ENCODE data around the gene GRID1.

GRID1 gene

DNA sequence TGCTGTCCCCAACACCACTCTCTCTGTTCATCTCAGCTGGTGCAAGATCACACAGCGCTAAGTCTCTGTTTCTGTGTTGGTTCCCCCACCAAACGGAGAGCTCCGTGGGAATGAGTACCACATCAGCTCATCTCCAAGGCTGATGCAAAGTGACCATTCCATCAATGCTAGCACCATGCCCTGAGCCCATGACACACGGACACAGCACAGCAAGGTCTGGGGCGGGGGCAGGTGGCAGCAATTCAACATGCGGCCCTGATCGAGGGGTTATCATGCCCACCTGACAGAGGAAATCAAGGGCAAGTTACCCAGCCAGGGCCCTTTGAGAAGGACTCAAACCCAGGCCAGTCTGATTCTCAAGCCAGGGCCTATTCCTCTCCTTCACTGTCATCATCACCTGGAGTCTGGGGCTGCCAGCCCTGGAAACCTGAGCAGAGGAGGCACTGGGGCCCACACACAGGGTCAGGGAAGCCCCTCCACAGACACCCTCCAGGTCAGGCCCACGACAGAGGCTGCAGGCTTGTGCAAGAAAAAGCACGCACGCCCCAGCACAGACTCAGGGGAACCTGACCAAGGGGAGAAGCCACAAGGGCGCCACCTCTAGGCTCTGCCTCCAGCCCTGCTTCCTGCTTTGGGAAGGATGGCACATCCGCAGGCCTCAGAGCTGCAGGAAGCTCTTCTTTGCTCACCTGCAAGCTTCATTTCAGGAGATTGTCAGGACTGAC, 74.8 kb downstream of the GRID1 start:
- DNase-seq, result no peak

DNA sequence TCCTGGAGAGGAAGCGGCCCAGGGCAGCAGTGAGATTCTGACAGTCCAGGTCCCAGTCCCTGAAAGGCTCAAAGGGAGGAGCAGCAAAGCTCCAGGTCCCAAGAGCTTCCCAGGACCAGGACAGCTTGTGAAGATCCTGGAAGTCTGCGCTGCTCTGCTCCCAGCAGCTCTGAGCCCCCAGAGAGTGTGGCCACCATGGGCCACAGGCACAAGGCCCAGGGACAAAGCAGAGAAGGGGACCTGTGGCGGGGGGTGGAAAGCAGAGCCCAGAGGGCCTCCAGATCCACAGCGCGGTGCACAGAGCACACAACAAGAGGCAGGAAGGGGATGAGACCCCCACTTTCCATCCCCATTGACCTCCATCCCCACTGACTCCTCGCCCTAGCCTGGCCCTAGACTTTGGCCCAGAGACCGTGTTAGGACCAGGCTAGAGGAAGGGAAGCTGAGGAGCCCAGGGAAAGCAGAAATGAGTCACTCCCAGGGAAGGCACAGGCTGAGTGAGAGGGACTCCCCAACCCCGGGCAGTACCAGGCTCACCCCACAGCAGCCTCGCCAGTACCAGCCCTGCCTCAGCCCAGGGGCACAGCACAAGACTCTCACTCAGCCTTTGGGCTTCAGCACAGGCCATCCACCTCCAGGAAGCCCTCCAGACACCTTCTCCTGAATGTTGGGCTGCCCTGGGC, 75.5 kb downstream of the GRID1 start:
- no peak for DNase-seq

DNA sequence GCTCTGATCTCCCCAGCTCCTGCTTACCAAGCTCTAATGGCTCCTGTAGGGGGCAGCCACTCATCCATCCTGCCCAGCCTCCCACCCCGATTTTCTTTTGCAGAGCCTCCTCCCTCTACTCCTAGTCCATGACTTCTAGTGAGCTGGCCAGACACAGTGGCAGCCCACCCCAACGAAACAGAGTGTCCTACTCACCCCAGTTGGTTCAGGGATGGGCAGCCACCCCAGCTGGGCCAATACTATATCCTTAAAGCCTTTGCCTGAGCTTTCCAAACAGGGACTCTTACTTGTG, 77.1 kb downstream of the GRID1 start:
- DNase-seq, result no peak

DNA sequence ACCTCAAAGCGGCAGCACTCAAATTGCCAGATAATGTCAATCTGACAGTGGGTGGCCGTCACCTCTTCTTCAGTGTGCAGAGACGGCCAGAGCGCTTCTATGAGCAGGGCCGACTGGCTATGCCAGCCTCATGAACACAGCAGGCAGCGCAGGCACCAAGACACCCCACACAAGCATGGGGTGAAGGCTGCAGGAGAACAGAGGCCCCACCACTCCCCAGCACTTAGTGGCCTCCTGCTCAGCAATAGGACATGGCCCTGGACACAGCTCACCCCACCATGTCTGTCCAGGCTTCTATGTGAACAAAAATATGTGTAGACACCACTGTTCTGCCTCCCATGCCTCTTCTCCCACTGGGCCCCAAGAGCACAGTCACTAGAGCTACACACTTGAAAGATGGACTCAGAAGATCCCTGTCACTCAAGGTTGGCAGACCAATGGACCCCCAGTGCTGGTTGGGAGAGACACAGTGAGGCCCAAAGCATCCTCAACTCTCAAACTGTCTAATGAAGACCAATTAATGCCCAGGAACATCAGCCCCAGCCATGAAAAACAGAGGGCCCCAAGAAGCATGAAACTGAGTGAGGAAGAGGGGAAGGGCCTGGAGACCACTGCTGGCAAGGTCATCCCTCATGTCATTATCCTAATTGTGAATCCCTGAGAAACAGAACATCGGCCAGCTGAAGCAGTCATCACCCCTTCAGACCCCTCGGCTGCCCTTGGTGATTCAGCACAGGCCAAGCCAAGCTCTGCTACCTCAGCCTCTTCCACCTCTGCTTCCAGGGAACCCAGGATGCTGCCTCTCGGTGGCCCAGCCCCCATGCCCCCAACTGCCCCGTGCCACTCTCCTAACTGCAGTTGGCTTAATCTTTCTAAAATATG, 77.7 kb downstream of the GRID1 start:
- no peak for DNase-seq

DNA sequence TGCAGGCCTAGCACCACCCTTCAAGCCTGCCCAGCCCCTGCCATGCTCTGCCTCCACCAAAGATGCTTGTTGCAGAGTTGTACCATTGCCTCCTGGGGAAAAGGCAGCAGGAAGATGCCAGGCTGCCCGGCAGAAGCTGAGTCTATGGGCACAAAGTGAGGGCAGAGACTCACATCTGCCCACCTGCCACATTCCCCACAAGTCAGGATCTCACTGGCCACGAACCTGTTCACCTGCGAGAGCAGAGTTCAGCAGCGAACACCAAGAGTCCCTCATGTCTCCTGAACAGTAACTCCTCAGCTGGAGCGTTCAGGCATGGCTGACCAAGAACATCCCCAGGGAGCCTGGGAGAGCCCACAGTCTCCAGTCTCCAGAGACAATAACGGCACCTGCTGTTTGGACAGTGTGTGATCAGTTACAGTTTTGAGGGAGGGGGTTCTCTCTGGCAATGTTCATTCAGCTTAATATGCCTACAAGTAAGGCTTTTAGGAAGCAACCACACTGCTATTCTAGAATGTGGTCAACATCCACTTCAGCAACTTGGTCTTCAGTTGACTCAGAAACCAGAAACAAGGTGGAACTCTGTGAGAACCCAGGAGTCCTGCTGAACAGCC, 78.5 kb downstream of the GRID1 start:
- no peak for DNase-seq

DNA sequence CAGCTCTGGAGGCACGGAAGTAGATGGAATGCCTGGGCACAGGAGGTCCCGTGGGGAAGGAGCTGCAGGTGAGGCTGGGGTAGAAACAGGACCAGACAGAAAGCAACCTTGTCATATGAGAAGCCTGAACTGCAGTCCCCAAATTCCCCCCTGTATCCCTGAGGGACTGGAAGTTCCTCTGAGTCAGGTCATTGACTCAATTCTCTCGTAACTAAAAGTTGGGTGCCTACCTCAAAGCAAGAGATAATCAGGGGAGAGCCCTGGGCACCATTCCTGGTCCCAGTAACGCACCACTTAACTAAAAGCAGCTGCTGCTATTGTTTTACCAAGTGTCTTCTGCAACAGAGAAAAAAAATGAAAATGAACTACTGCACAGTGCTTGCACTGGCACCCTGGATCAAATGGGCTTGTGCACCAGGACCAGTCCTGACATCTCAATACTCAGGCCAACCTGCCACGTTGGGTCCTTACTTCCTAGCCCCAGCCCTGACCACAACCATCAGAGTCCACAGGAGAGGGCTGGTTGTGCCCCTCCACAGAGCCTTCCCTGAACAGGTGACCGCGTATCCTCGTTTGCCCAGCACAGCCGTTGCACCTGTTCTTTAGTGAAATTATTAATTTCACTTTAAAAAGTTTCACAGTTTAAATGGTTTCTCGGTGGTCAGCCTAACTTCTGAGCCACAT, 79.3 kb downstream of the GRID1 start:
- DNase-seq, result no peak

DNA sequence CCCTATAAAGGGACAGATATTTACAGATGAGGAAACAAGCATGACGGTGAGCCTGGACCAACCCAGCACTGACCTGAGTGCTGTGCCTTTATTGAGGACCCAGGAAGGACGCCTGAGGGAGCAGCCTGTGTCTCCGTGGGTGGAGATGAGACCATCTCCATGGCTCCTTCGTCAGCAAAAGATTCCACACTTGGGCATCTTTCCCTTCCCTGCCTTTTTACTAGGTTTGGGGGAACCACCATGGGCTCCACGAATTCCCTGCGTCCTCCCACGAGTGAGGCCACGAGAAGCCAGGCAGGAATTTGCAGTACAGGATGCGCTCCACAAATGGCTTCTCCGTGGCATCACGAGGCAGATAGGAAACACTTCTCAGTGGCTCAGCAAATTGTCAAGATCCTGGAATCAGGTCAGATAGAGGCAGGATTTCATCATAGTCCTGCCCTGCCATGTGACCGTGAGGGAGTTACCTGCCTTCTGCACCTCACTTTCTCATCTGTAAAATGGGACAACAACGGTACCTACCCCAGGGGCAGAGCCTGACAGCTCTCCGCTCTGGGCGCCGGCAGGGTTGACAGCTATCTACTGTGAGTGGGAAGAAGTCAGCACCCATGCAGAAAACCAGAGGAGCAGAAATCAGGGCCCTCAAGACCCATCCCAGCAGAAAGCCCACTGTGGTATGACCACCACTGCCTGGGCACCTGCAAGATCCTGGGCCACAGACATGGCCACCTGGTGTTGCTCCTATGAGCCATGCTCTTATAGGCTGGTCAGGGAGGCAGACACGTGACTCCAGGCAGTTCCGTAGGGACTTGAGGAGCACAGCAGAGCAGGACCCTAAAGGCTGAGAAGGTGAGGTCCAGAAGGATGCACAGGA, 80.1 kb downstream of the GRID1 start:
- no peak for DNase-seq

DNA sequence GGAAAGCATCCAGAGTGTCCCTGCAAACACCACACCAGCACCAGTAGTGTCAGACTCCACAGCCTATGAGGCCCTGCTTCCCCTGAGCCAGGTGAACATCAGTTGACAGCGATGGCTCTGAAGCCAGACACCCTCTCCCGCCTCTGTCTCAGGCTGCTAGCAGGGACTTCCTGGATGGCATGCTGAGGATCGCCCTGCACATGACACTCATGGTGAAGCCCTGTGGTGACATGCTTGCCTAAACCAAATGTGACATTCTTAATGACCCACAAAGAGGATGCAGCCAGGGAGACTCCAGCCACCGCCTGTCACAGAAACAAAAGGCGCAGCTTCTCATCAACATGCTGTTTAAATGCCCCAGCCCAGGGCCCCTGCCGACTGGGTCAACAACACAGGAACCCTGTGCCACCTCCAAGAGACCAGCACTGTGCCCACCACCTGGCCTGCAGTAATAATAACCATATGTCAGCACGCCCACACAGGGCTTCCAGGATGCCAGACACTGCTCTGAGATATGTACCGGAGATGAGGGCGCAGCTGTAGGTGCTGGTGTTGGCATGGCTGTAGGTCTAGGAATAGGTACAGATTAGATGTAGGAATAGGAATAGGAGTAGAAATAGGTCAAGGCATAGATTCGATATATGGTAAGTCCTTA, 81.3 kb downstream of the GRID1 start:
- DNase-seq, result no peak

DNA sequence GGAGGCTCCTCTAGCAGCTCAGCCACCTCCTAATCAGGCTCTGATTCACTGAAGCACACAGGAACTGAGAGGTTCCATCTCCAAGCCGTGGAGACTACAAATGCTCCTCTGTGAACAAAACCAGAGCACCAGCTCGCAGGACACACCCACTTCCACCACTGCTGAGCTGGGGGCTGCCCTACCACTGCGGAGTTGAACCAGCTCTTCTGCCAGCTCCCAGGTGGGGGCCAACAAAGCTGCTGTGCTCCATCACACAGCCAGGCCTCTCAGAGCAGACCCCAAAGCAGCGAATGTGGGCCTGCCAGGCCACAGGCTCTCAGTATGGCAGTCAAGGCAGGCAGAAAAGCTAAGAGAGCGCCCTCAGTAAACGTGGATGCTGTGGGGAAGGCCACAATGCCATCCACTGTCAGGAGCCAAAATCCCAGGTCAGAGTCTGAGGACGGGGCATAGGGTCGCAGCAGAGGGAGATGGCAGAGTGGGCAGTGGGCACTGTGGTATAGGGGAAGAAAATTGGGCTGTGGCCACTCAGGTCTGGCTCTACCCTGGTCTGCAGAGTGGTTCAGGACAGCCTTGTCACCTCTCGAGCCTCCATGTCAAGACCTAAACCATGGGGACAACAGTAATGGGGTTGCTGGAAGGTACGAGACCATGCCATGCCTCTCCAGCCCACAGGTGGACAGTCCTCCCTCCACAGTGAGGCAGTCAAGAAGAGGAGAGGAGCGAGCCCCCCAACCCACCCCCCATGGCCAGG, 82.1 kb downstream of the GRID1 start:
- DNase-seq, result no peak

DNA sequence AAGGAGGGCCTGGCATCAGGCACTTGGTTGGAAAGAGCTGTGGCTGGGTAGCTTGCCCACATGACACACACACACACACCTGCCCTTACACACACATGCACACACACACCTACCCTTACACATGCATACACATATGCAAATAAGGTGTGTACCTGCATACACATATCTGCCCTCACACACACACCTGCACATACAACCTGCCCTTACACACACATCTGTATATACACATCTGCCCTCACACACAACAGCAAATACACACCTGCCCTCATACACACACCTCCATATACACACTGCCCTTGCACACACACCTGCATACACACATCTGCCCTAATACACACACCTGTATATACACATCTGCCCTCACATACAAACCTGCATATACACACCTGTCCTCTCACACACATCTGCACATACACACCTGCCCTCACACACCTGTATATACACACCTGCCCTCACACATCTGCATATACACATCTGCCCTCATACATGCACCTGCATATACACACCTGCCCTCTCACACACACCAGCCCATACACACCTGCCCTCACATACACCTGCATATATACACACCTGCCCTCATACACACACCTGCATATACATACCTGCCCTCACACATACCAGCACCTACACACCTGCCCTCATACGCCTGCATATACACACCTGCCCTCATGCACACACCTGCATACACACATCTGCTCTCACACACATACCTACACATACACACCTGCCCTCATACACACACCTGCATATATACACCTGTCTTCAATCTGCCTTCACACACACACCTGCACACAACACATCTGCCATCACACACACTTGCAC, 82.9 kb downstream of the GRID1 start:
- DNase-seq, result no peak

DNA sequence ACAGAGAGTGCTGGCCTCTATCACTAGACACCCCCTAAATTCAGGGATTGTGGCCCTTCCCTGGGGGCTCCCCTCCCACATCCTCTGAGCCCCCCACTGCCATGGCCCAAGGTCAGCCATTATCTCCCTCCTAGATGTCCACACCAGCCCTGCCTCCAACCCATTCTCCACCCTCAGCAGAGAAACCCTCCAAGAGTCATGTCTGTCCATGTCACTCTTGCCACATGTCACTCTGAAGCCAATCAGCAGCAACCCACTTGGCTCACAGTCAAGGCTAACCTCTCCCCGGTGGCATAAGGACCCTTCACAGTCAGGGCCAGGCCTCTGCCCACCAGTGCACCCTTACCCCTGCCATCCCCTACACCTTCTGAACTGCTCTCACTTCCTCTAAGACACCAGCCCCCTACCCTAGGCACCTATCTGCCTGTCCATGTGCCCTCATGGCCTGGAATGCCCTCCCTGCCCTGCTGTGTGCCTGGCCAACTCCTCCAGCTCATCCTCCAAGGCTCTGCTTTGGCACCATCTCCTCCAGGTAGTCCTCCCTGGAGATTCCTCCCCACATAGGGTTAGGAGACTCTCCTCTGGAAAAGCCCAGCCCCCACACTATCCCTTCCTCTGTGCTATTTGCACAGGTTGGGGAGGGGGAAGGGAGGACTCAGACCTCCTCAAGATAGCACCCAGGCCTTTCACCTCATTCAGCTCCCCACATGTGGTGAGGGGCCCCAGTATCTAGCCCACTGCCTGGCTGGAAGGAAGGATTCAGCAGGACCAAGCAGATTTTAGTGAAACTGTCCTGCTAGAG, 83.7 kb downstream of the GRID1 start:
- no peak for DNase-seq

DNA sequence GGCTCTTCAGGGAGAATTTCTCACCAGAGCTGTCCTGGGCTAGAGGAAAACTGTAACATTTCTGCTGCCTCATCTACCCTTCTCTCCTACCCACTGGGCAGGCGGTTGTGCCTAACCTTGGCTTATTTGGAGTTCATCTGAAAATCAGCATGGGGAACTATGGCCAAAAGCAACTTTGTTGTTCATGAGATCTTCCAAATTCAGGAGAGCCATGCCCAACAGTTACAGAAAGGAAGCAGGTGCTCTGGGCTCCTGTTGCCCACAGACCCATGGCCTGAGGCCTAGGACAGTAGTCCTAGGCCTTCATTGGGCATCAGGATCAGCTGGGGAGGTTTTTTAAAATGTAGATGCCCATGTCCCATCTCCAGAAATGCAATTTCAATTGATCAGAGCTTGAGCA, 85.2 kb downstream of the GRID1 start:
- no peak for DNase-seq

DNA sequence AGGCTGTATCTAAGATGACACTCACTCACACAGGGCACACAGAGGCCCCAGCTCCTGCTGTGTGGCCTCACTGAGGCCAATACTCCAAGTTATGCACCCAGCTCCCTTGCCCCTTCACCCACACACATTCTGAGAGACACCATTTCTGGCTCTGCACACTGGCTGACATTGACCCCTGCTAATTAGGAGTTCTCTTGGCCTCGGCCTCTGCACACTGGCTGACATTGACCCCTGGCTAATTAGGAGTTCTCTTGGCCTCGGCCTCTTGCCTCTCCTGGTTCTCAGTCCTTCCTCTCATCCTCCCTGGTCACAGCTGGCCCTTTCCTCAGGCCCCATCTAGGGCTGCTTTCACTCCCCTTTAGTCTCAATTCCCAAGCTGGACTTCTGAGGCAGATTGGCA, 97.3 kb downstream of the GRID1 start:
- no peak for DNase-seq

DNA sequence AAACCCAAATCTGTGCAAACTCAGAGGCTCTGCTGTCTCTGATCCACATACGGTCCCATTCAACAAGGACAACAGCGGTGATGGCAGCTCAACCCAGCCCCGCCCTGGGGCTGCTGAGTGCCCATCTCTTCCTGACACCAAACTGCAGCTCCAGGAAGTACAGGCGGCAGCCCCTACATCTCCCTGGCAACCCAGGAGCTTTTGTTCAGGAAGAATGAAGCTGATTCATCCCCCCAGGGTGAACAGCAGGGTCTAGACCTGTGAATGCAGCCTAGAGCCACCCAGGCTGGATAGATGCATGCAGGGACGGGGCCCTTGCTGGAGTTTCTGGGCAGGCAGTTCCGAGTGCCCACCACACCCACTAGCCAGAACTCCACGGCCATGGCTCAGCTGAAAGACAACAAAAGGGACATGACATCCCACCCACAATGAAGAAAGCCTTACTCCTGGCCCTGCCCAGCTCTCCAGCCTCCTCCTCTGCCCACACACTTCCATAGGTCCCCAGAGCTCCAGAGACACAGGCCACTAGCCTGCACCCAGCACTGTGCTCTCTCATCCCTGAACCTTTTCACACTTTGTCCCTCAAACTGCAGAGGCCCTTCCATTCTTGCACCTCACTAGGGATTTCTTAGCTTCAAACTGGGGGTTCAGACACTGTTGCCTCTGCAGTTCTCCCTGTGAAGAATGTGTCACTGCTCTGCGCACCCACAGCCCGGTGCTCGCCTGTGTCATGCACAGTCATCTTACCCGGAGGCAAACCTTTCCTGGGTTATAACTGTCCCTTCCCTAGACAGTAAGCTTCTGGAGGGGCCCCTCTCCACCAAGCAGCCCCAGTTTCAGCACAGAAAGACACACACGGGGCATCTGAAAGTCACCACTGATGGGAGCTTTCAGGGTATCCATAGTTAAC, 99.1 kb downstream of the GRID1 start:
- no peak for DNase-seq

DNA sequence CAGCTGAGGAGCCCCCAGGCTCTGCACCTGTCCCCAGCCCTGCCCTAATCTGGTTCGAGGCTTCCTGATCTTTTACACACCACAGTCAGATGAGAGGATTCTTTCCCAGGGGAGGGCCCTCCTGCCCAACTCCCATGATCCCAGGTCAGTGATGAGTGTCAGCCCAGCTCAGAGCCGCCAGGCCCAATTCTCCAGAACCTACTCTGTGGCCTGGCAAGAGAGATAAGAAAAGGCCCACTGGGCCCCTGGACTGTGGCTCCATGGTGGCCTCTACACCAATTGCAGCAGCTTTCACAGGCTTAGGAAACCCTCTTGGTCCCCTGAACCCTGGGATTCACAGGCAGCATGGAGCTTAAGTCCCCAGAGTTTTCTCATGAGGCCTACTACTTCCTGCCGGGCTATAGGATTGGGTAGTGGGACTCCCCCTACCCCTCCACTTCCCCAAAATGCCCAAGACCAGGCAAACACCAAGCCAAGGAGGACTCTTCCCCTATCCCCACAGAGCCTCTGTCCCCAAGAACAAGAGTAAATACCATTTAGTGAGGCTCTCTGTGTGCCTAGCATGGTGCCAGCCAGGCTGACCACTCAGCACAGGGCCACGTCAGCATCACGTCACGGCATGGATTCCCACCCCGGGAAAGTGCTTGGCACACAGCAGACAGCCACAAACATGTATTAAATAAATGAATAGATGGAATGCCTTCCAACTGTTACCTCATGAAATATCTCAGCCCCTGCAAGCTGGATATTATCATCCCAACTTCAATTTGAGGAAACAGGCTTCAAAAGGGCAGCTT, 100.0 kb downstream of the GRID1 start:
- no peak for DNase-seq

DNA sequence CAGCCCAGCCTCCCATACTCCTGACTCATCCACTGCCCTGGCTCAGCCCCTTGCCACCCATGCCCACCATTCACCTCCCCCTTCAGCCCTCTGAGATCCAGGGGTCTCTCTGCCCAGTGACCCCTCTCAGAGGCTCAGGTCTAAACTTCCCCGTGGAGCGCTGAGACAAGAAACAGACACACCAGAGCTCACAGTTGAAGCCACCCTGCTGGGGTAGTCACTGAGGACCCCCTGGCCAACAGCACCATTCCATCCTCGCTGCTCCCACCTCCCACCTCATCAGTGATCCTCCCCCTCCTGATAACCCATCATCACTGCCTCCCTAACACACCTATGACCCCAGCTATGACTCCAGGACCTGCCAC, 100.7 kb downstream of the GRID1 start:
- DNase-seq, result no peak

Data from hematopoietic multipotent progenitor cell treated with erythropoietin and hydrocortisone succinate and interleukin-3 and kit ligand, for 8 days (in vitro differentiated cells).